PFSK-1 (cell line): ENCODE results near the gene TRIM54.

Experiments
- FOXP2 ChIP-seq: optimal IDR thresholded peaks from 2 replicates; pipeline ENCODE3; 2011; ENCODE audit warnings: borderline replicate concordance, control low read depth, inconsistent platforms; ENCODE audit not compliant: insufficient read depth; ENCODE audit errors: extremely low read length, extremely low read depth
- POLR2AphosphoS5 ChIP-seq: IDR thresholded peaks from 2 replicates; pipeline ENCODE4 v1.6.1; 2012; ENCODE audit warnings: low read depth, mild to moderate bottlenecking, control low read depth, low read length, moderate library complexity
- REST ChIP-seq, 2 experiments: IDR thresholded peaks; 2 replicates each; pipeline versions ENCODE4 v1.6.1 to v1.8.0; 2011 to 2012; ENCODE audit warnings: low read depth in 2 of 2, low read length in 2 of 2, control low read depth in 1 of 2, inconsistent platforms in 1 of 2, mild to moderate bottlenecking in 1 of 2, moderate library complexity in 1 of 2; ENCODE audit not compliant: insufficient read depth in 1 of 2
- SIN3A ChIP-seq: IDR thresholded peaks from 2 replicates; pipeline ENCODE4 v1.6.1; 2012; ENCODE audit warnings: mild to moderate bottlenecking, low read length, moderate library complexity, borderline replicate concordance; ENCODE audit not compliant: insufficient read depth
- TAF1 ChIP-seq: IDR thresholded peaks from 2 replicates; pipeline ENCODE4 v1.6.1; 2012; ENCODE audit warnings: low read length, control low read depth, borderline replicate concordance; ENCODE audit not compliant: insufficient read depth

TRIM54 gene

GRCh38 chr2:27290549-27290948 lies 8.3 kb downstream of the TRIM54 start:
- no peak for TF ChIP-seq SIN3A
- TF ChIP-seq REST (IDR thresholded peaks at IDR 0.05; ENCODE audit: insufficient read depth in 1 of 2, low read depth in 2 of 2, low read length in 2 of 2), result no peak
- TF ChIP-seq FOXP2, result no peak

DNA sequence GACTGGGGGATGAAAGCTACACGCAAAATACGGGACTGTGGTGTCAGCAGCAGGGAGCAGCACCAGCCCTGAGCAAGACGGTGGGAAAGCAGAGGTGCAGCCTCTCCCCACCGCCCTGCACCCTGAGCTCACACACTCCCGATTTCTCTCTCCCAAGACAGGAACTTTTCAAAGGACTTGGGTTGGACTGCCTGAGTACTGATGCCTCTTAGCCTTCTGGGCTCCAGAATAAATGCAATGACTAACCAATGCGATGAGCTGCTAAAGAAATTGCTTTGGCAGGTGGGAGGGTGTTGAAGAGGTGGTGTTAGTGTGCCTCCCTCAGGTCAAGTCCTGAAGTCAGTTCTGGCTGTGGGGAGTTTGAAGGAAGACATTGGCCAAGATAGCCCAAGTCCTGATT lies 9.6 kb downstream of the TRIM54 start:
- TF ChIP-seq REST (IDR thresholded peaks at IDR 0.05; ENCODE audit: insufficient read depth in 1 of 2, low read depth in 2 of 2, low read length in 2 of 2) (no peak), SIN3A (no peak), POLR2AphosphoS5 (no peak), FOXP2 (no peak), TAF1 (no peak)

- TF ChIP-seq FOXP2, result no peak
- no peak for TF ChIP-seq POLR2AphosphoS5
- no peak for TF ChIP-seq REST (IDR thresholded peaks at IDR 0.05; ENCODE audit: insufficient read depth in 1 of 2, low read depth in 2 of 2, low read length in 2 of 2)
- TF ChIP-seq SIN3A, result no peak
- no peak for TF ChIP-seq TAF1
Observed at GRCh38 chr2:27294928-27295327, 12.7 kb downstream of the TRIM54 start.

DNA sequence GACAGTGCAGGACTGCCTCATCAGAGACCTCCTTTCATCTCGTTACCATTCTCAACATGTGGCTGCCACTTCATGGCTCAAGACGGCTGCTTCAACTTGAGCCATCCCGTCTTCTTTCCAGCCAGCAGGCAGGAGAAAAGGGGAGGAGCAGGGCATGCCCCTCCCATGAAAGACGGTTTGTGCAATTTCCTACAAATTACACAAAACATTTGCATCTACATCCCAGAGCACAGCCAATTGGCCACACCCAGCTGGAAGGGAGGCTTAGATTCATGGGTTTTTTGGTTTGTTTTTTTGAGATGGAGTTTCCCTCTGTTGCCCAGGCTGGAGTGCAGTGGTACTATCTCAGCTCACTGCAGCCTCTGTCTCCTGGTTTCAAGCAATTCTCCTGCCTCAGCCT lies 14.3 kb downstream of the TRIM54 start:
- TF ChIP-seq SIN3A (no peak), FOXP2 (no peak), POLR2AphosphoS5 (no peak), TAF1 (no peak), REST (IDR thresholded peaks at IDR 0.05; ENCODE audit: insufficient read depth in 1 of 2, low read depth in 2 of 2, low read length in 2 of 2) (no peak)

DNA sequence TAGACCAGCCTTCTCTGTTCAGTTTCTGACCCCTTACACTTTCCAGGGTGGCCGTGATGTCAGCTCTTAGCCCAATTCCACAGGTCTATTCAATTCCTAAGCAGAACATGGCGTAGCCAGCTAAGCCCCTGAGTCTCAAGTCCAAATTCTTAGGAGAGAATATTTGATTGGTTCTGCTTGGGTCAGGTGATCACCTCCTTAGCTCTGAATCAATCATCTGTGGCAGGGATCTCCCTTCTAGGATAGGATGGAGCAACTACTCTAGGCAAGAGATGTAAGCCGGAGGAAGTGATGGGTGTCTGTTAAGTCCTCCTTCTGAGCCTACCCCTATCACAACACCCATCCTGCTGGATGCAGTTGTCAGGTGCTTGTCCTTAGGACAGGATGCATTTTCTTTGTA lies 15.0 kb downstream of the TRIM54 start:
- TF ChIP-seq SIN3A (no peak), TAF1 (no peak), FOXP2 (no peak), REST (IDR thresholded peaks at IDR 0.05; ENCODE audit: insufficient read depth in 1 of 2, low read depth in 2 of 2, low read length in 2 of 2) (no peak), POLR2AphosphoS5 (no peak)
